Nucleus accumbens (tissue), 56 donors: ENCODE results near the gene TMEM106B.

Source experiments
- DNase-seq, 56 donors: peaks; one replicate each; lab custom pipeline; 2025; lab: John Stamatoyannopoulos, UW

The TMEM106B gene

DNA sequence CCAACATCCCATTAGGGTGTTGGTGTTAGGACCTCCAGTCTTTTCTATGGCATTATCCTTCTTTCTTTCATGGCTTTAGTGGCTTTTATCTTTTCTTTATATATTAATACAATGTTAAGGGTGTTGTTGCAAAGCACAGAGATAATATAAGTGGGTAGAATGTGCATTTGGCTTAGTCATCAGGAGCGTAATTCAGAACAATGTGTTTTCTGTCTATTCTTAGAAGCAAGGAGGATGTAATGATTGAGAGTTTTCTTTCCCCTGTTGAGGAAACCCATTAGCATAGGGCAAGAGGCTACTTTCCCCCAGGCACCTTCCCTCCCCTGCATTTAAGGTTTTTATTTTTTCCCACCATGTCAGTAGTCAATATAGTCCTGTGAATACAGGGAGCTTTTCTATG lies 79.7 kb downstream of the TMEM106B start:
- no peak for DNase-seq

DNA sequence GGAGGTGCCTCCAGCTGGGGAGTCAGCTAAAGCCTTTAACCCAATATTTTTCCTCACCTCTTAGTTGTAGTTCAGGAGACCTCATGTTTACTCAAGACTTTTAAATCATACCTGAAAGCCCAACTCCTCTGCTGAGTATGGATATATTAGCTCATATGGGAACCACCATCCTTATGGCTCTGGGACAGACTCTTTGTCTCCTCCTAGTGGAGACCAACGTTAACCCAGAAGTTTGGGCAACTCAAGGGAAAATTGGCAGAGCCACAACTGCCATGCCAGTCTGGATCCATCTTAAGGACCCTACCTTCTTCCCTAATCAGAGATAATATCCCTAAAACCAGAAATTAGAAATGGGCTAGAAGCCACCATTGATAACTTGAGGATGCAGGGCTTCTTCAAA lies 80.8 kb downstream of the TMEM106B start:
- DNase-seq = no peak
